Hematopoietic multipotent progenitor cell treated with erythropoietin and hydrocortisone succinate and interleukin-3 and kit ligand, for 17 days (in vitro differentiated cells): ENCODE measurements around the gene NAV3.
"Not testable (repeated sequence)": the region's sequence is repeated elsewhere in the genome, so short reads cannot be mapped to it uniquely, and the experiment has no call there.

Experiments used
- DNase-seq: peaks from one replicate; pipeline ENCODE4 v3.0.0-alpha.2; 2015; ENCODE audit warnings: low spot score

The NAV3 gene

DNA sequence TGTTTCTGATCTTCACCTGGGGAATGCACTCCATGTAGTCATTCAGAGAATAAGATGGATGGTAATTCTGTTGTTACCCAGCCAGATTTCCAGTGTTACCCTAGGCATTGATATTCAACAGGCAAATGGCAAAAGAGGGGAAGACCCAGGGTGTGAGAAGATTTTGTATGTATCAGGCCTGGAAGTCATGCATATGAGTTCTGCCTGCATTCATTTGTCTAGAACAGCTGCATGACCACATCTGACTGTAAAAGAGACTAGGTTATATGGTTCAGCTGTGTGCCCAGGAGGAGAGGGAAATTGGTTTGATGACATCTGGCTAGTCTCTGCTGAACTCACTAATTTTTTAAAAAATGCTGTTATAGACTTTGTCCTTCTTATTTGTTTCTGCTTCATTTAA is 224.9 kb downstream of the NAV3 start:
- no peak for DNase-seq

DNA sequence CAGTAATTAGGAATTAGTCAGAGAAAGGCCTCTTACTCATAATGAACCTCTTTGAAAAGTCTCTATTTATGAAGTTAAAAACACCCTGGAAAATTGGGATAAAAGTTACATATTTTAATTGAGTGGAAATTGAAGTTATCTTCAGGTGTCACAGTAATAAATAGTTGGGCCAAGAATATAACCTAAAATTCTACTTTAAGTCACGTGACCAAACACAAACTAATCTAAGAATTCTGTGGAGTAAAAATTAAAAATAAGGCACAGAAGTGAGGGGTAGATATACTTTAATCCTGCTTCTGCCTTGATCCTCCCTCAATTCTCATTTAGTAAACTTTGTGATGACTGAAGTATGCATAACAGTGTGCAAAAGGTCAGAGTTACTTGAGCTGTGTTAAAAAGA is 226.4 kb downstream of the NAV3 start:
- no peak for DNase-seq

DNA sequence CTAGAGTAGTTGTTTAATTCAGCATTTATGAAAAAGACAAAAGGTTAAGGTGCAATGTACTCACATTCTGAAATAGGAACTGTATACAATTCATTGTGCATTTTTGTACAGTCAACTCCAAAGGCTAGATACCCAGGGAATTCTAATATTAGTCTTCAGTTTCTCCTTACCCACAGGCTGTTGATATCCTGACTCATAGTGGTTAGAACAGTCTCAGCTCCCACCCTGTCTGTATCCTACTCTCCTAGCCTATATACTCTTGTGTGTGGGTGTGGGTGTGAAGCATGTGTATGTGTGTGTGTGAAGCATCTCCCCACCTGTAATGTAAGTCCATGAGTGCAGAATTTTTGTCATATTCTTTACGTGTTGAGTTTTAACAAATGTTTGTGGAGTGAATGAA is 229.5 kb downstream of the NAV3 start:
- DNase-seq = no peak

DNA sequence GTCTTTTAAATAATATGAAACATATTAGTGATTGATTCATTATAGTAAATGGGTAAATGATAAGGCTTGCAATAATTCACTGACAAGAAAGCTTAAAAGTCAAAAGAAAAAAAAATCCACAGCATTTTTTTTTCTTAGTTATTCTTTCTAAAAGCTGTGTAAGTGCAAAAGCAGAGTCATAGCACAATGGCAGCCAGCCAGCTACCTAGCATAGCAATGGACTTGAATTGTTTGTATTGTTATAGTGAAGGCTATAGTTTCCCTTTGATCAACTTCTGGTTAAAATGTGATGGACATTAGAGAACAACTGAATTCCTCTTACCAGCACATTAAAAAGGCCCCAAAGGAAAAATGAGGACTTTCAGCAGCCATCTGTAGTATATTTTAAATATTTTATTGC is 232.1 kb downstream of the NAV3 start:
- DNase-seq = no peak

DNA sequence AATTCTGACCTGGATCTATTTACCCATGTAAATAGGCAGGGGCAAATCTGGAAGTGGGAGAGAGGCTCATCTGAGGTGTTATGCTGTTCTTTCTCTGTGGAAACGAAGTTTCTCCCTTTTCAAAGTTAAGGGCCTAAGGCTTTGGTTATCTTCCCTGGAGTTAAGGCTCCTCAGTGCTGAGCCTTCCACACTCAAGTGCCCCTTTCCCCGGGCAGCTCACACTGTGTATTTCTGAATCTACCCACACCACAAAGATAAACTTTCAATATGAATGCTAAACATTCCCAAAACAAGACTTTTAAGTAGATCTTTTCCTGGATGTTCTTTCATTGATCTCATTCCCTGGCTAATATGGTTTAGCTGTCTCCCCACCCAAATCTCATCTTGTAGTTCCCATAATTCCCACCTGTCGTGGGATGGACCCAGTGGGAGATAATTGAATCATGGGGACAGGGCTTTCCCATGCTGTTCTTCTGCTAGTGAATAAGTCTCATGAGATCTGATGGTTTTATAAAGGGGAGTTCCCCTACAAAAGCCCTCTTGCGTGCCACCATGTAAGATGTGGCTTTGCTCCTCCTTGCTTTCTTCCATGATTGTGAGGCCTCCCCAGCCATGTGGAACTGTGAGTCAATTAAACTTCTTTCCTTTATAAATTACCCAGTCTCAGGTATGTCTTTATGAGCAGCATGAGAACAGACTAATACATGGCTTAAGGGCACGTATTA is 251.1 kb downstream of the NAV3 start:
- DNase-seq = no peak

DNA sequence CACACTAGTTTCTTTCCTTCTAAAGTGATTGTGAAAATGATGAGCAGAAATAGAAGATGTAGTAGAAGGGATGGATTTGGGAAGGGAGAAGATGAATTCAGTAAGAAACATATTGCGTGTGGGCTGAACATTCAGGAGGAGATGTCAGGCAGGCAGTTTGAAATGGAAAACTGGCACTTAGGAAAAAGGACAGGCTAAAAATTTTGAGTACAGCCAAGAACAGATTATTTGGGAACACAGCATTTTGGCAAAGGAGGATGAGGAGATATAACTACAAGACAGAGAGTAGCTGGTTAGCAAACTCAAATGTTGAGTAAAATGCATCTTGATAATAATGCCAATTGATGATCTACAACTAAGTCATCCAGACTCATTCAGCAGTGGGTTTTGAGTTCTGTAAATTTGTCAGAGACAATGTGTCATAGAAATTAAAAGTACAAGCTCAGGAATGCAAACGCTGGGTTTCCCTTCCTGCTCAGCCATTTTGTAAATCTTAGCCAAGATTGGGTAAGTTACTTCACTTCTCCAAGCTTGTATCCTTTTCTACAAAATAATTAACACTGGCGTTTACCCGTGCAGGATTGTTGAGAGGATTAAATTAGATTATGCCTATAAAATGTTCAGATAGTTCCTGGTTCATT is 255.0 kb downstream of the NAV3 start:
- no peak for DNase-seq

DNA sequence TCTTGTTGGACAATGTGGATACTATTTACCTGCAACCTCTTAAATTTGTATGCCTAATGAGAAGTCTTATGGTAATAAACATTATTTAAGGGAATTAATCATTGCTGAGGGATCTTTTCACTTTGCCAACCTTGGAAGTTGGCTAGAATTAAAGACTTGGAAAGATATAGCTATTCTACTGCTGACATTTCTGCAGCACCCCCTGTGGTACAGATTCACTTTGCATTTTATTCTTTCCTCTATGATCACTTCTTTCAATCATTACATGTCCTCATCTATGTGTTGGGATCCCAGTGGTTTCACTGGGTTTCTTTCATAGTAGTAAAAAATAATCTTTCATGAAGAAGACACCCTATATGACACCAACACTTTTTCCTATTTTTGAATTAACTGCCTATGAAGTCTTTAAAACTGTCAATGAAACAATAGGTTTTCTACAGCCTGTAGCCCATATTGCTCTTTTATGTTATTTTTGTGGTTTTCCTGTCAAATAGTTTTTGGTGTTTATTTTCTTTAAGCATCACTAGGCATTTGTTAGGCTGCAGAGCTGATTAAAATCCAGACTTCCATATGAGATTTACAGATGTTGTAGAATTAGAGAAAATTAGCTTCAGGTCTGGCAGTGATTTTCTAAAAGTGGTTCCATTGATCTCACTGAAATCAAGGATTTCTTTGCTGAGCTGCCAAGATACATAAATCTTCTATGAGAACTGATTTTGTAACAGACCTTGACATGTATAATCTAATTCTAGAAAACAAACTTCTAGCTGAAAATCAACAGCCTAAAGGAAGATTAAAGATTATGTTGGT is 256.1 kb downstream of the NAV3 start:
- no peak for DNase-seq

DNA sequence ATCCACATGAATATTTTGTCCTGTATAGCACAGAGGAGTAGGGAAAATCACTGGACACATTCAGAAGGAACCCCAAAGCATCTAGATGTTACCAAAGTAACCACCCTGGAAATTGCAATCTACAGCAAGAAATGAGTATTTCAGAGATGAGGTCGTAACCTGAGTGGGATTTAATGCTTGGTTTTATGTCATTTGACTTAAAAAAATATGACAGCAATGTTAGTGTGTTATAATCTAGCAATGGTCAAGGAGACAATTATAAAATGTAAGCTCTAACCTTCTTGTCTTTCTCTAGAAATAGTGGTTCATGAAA is 256.6 kb downstream of the NAV3 start:
- no peak for DNase-seq

DNA sequence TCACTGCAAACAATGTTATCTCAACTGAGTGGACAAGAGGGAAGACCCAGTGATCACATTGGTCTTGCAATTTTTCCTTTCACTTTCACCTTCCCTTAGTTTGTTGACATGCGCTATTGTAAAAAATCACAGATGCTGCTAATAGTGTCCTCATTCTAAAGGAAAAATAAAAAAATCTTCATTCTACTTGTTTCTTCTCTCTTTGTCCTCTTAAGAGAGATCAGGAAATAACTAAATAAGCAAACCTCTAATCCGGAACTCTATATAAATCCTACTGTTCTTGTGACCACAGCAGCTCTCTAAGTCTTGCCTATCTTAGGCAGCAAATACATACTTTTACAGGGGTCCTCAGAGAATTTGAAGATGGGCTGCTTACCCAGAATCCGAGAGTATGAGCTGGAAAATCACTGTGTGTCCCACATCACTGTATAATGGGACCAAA is 257.7 kb downstream of the NAV3 start:
- no peak for DNase-seq

DNA sequence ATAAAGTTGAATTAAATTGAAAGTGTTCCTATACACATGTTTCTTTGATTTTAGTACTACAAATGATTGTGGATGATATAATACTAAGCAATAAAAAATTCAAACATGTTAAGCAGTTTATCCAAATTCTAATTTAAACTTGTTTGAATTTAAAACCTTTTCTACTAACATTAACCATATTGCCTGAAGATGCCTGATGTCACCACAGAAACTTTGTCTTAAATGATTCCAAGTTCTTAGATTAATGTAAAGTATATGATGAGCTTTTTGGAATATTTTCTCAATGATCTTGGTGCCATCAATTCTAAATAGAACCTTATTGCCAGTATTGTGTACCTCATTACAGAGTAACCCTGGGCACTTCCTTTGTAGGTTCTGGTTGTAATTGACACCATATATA is 259.6 kb downstream of the NAV3 start:
- DNase-seq = no peak

DNA sequence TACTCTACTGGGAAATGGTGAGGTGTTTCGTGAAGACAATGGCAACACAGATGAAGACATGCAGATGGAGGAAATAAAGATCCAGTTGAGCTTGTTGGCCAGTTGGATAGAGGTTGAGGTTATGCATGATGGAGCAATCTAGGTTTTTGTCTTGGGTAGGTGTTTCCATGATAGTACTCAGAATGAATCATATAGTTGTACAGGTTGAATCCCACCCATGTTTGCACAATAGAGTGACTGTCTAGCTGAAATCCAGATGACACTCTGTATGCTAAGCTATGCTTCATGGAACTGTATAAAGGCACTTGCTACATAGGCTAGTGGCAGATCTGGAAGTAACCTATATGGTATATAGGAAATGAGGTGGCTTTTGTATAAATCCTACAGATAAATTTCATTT is 264.9 kb downstream of the NAV3 start:
- no peak for DNase-seq

DNA sequence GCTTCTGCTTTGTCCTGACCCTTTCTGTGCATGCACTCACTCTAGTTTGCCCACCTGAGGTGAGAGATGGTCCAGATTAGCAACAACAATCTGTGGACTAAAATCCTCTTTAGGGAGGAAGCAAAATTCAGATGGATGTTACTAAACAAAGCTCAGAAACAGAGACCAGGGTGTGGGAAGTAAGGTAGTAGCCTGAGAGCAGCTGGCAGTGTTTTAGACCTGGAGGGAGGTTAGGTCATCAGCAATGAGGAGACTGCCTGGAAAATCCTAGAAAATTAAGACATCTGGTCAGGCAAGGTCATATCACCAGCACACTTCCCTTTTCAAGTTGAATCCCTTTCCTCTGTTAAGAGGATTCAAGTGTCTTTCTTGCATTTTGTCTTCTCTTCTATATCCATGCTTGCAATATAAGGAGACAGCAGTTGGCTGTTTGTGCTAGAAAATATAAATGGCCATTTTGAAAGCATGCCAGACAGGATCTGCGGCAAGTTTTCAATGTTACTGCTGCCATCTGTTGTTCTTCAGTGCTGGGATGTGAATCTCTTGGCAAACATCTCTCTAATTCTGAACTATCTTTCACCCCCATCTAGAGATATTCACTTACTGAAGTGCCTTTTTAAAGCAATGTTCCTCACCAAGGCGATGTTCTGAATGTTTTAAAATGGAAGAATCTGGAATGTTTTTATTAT is 266.4 kb downstream of the NAV3 start:
- DNase-seq = no peak

DNA sequence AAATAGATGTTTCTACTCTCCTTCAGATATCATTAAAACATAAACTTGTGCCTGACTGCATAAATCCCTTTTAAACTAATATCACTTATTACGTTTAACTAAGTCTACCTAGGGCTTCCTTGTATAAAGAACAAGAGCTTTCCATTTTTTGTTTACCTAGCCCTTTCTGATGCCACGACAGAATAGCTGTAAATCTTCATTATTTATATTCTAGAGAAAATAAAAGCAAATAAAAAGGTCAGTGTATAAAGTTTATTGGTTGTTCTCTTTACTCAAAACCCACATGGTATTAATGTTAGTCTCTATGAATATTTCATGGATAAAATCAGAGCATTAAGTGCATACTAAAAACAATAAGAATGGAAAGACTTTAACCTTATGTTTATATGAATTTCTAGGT is 269.1 kb downstream of the NAV3 start:
- DNase-seq = no peak

DNA sequence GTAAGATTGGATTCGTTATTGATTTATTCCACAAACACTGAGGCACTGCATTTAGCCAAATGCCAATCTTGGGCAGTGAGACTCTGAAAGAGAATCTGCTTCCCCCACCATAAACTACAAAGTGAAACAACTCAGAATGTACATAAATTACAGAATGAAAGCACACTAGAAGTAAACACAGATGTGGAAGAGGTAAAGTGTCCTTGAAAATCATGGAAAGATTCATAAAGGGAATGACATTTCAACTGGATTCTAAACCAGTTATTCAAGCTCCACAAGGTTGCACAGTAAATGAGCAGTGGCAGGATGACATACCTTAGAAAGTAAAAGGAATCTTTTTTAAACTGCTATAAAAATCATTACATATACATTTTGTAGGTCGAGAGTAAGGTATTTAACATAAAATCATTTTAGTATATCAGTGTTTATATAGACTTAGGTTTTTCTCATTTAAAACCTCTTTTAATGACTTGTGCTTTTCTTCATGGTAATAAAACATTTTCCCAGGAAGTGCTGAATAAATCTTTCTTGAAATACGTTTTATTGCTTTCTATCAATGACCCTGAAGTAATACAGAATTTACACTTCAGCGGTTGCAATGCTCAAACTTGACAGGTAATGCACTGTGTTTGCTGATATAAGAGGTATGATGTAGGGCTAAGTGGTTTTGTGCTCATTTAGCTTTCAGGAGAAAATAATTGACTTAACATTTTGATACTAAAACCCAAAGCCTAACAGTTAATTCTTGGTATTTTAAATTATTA is 270.6 kb downstream of the NAV3 start:
- no peak for DNase-seq

DNA sequence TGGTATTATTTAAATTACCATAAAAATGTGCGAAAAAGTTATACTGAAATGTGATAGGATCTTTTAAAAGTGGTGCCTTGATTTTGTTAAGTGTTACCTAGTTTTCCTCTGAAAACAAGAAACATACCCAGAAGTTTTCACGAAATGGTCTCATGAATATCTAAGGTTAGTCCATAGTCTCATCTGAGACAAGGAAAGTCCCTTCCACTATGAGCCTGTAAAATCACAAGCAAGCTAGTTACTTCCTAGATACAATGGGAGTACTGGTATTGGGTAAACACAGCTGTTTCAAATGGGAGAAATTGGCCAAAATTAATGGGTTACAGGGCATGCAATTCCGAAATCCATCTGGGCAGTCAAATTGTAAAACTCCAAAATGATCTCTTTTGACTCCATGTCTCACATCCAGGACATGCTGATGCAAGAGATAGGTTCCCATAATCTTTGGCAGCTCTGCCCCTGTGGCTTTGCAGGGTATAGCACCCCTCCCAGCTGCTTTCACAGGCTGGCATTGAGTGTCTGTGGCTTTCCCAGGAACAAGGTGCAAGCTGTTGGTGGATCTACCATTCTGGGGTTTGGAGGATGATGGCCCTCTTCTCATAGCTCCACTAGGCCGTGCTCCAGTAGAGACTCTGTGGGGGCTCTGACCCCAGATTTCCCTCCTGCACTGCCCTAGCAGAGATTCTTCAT is 271.4 kb downstream of the NAV3 start:
- no peak for DNase-seq

DNA sequence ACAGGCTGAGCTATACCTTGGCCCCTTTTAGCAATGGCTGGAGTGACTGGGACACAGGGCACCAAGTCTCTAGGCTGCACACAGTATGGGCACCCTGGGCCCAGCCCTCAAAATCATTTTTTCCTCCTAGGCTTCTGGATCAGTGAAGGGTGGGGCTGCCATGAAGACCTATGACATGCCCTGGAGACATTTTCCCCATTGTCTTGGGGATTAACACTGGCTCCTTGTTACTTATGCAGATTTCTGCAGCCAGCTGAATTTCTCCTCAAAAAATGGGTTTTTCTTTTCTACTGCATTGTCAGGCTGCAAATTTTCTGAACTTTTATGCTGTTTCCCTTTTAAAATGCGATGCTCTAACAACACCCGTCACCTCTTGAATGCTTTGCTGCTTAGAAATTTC is 272.1 kb downstream of the NAV3 start:
- not testable (repeated sequence) for DNase-seq

DNA sequence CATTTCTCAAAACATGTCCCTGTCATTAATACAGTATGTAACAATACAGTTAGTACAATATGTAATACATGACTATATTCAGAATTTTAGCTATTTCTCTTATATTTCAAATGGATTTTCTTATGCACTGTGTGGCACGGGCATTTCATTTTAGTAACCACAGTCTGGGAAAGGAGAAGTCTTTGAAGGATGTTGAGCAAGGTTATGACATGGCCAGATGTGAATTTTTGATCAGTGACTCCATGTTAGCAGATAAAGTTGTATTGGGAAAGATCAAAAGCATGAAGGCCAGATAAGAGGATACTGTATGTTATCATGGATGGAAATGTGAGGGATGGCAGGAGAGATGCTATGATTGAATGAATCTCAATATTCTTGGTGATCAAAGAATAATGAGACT is 285.2 kb downstream of the NAV3 start:
- DNase-seq = no peak

DNA sequence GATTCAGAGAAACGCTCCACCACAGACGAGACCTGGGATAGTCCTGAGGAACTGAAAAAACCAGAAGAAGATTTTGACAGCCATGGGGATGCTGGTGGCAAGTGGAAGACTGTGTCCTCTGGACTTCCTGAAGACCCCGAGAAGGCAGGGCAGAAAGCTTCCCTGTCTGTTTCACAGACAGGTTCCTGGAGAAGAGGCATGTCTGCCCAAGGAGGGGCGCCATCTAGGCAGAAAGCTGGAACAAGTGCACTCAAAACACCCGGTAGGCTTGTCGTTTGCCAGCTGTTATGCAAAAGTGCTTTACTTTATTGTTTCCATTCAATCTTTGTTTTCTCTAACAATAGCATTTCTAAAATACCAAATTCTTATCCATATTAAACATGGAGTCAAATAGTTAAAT is 287.3 kb downstream of the NAV3 start:
- DNase-seq = no peak

DNA sequence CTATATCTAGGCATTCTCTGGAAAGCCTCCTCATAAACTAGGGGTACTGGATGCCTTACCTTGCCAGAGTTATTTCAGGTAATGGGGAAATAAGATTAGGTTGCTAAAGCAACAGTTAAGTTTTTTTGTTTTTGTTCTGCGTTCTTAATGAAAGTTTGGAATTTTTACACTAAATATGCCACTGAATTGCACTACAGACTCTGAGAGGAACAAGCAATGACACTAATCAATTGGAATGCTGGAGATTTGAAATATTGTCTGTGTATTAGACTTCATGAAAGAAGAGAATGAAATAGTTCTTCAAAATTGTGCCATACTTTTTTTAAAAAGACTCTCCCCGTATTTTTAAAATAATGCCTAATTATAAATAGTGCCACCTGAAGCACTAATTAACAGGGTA is 287.8 kb downstream of the NAV3 start:
- DNase-seq = no peak

DNA sequence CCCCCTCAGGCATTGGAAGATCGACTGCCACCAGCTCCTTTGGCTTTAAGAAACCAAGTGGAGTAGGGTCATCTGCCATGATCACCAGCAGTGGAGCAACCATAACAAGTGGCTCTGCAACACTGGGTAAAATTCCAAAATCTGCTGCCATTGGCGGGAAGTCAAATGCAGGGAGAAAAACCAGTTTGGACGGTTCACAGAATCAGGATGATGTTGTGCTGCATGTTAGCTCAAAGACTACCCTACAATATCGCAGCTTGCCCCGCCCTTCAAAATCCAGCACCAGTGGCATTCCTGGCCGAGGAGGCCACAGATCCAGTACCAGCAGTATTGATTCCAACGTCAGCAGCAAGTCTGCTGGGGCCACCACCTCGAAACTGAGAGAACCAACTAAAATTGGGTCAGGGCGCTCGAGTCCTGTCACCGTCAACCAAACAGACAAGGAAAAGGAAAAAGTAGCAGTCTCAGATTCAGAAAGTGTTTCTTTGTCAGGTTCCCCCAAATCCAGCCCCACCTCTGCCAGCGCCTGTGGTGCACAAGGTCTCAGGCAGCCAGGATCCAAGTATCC is 288.7 kb downstream of the NAV3 start:
- DNase-seq = no peak

DNA sequence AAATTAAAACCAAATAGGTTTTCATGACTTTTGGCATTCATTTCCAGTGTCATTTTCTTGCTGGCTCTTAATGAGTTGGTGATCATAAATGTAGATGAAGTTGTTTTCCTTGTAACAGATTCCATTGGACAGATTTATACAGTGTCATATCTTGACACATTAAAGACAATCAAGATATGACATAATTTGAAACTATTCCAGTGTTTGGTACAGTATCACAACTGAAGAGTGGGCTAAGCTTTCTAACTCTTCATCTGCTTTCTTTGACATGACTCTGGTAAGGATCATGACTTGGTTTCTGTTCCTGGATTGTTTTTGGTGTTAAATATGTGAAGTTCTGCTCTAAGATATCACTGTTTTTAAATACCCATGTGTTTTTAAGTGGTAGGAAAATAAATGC is 289.6 kb downstream of the NAV3 start:
- DNase-seq = no peak
